Kidney (tissue), 14 donors: Measurements from ENCODE around the gene KCNG2. TPM values are rescaled to one million over a fixed set of nuclear protein-coding genes. Genes with fewer than 3 reads are reported as not detected.

ENCODE experiments used
- DNase-seq, 5 donors: peaks; one replicate each; pipeline ENCODE4 v3.0.0-alpha.2; 2013 to 2020
- FAIRE-seq: peaks from 2 replicates; lab custom pipeline; 2012; peaks lifted over from hg19 to GRCh38; lab: Jason Lieb, UNC
- H3K27ac ChIP-seq, 2 donors: one replicate each; pipeline ENCODE4 v1.7.0; 2013; ENCODE audit warnings: low read depth in 2 of 2, low read length in 2 of 2, inconsistent platforms in 1 of 2
- H3K27me3 ChIP-seq: one replicate; pipeline ENCODE4 v1.7.1; 2013; ENCODE audit warnings: low read length, inconsistent platforms; ENCODE audit not compliant: control insufficient read depth, insufficient read depth
- H3K36me3 ChIP-seq, 3 donors: one replicate each; pipeline versions ENCODE4 v1.7.0 to v1.7.1; 2013; ENCODE audit warnings: low read length in 3 of 3, control low read depth in 1 of 3, inconsistent platforms in 1 of 3; ENCODE audit not compliant: insufficient read depth in 3 of 3, control insufficient read depth in 2 of 3
- H3K4me1 ChIP-seq, 3 donors: one replicate each; pipeline versions ENCODE4 v1.7.0 to v1.7.1; 2013; ENCODE audit warnings: low read length in 3 of 3, inconsistent platforms in 1 of 3, low read depth in 1 of 3; ENCODE audit not compliant: control insufficient read depth in 2 of 3, insufficient read depth in 2 of 3
- H3K4me3 ChIP-seq, 3 donors: one replicate each; pipeline versions ENCODE4 v1.7.0 to v1.8.1; 2013; ENCODE audit warnings: low read length in 3 of 3, control low read depth in 1 of 3, inconsistent platforms in 1 of 3
- H3K9ac ChIP-seq, 3 donors: one replicate each; pipeline versions ENCODE4 v1.7.0 to v1.7.1; 2013; ENCODE audit warnings: low read length in 3 of 3, control low read depth in 1 of 3, inconsistent platforms in 1 of 3
- H3K9me3 ChIP-seq, 3 donors: one replicate each; pipeline versions ENCODE4 v1.7.0 to v1.7.1; 2013; ENCODE audit warnings: low read length in 3 of 3, control low read depth in 1 of 3, inconsistent platforms in 1 of 3; ENCODE audit not compliant: control insufficient read depth in 2 of 3, insufficient read depth in 1 of 3
- intact Hi-C: fragments of 100-400 bp; cut with DNase I; formaldehyde crosslinking; loops from one replicate; pipeline ENCODE4 v1.11.1; 2022
- polyA plus RNA-seq: library from polyadenylated mRNA; stranded (reverse); fragments of 350-450 nt; fragmentation: Illumina TruSeq; extraction: RNeasy Lipid Tissue Mini Kit (QIAGEN cat#74804); gene quantifications from one replicate; pipeline ENCODE4 v1.2.3, GENCODE V29; 2014; ENCODE audit warnings: low read depth, low replicate concordance; ENCODE audit not compliant: insufficient read depth
- total RNA-seq: library from RNA; stranded (reverse); fragmentation: NEBNext Ultra II Directional; extraction: Animal tissue kit (Norgen Biotek cat#: 25700); gene quantifications from one replicate; pipeline ENCODE4 v1.2.1, GENCODE V29; 2021
- TF ChIP-seq, protein P1 (sequence below): IDR thresholded peaks from 3 replicates; pipeline ENCODE4 v1.5.1; 2012; ENCODE audit warnings: mild to moderate bottlenecking, moderate library complexity, borderline replicate concordance; ENCODE audit not compliant: insufficient read depth; ENCODE audit errors: extremely low read depth
- donor health status: control.
- donor health status: control.
- donor health status: control.
- donor health status: control.
- donor health status: control.
- donor health status: DM: yes; HTN: yes; CAD: no.
- donor health status: Normal renal cell carcinoma (clear cell type).

Gene KCNG2
- total and polyA plus RNA-seq, 2 donors from 2014 or later = 0.76 TPM; not detected in 1

DNA sequence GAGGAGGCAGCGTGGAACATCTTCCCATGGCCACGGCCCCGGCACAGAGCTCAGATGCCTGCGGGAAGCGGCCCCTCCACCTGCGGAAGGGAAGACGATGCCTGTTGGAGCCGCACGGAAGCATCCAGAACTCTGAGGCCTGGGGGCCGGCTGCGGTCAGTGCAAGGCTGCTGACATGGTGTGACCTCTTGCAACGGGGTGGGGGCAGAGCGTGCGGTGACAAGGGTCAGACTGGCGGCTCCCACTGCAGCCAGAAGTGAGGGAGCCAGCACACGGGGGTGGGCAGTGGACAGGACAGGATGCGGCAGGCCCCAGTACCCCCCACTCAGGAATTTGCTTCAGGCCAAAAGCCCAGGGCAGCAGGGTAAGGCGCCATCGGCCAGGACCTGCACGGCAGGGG lies 104.9 kb downstream of the KCNG2 start:
- peak in 1 of 5 donors; percentile 24 for DNase-seq
- Histone ChIP-seq H3K27me3 (no peaks in the 10 kb centered on the region), H3K9me3 (peaks cover 0 to 3% (median 0%) of the 10 kb centered on the region in 3 donors), H3K9ac (no peak overlapping the region), H3K36me3 (peaks cover 0 to 5% (median 3%) of the 10 kb centered on the region in 3 donors), H3K4me3 (no peak overlapping the region), H3K4me1 (no peaks in the 10 kb centered on the region), H3K27ac (no peak overlapping the region)
- intact Hi-C loops = no loop called here
- TF ChIP-seq, protein P1, sequence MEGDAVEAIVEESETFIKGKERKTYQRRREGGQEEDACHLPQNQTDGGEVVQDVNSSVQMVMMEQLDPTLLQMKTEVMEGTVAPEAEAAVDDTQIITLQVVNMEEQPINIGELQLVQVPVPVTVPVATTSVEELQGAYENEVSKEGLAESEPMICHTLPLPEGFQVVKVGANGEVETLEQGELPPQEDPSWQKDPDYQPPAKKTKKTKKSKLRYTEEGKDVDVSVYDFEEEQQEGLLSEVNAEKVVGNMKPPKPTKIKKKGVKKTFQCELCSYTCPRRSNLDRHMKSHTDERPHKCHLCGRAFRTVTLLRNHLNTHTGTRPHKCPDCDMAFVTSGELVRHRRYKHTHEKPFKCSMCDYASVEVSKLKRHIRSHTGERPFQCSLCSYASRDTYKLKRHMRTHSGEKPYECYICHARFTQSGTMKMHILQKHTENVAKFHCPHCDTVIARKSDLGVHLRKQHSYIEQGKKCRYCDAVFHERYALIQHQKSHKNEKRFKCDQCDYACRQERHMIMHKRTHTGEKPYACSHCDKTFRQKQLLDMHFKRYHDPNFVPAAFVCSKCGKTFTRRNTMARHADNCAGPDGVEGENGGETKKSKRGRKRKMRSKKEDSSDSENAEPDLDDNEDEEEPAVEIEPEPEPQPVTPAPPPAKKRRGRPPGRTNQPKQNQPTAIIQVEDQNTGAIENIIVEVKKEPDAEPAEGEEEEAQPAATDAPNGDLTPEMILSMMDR = no peak
- FAIRE-seq = no peak

DNA sequence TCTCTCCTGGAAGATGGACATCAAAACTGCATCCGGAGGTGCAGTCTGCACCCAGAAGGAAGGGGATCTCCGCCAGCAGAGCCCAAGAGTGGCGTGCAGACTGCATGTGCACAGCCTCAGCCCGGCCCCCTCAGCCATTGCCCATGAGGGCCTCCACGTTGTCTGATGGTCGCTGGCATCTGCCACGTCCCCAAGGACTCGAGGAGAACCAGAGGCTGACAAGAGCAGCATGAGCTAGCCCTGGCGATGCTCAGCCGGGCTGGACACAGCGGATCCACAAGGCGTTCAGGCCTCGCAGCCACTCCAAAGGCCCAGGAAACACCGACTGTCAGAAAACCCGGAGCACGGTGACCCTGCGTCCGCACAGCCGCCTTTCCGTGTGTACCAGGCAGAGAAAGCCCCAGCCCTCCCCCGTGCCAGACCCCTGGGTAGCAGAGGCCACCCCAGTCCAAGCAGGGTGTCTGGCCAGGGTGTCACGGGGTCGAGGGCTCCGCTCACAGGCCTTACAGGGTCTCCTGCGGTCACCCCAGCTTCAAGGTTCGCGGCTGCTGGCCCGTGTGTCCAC lies 105.4 kb downstream of the KCNG2 start:
- TF ChIP-seq, protein P1 = no peak
- H3K4me3 ChIP-seq = no peak overlapping the region
- H3K9ac ChIP-seq = no peak overlapping the region
- no peak overlapping the region for H3K27ac ChIP-seq
- FAIRE-seq = no peak
- H3K9me3 ChIP-seq = no peaks in the 10 kb centered on the region
- intact Hi-C loops = no loop called here
- H3K36me3 ChIP-seq = peaks cover 0 to 5% (median 3%) of the 10 kb centered on the region in 3 donors
- no peaks in the 10 kb centered on the region for H3K27me3 ChIP-seq
- DNase-seq = peak in 2 of 5 donors; percentile 7 to 75
- no peaks in the 10 kb centered on the region for H3K4me1 ChIP-seq

DNA sequence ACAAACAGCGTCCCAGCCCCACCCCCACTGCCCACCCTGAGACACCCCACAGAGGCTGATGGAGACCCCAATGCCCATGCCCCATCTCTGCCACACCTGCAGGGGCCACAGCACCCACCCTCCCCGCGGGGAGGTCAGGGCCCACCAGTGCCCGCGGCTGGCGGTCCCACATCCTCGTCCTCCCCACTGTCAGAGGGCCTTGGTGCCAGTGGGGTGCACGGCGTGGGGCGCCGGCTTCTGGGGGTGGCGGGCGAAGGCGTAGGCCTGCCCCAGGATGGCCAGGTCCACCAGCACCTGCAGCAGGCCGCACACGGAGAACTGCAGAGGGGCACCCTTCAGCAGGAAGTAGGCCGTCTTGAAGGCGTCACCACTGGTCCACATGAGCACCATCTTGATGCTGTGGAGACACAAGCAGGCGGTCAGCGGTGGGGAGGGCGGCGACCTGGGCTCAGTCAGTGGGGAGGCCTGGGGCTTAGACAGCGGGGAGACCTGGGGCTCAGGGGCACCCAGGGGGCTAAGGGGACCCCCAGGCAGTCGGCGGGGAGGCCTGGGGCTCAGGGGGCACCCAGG lies 106.1 kb downstream of the KCNG2 start:
- Histone ChIP-seq H3K9ac (no peak overlapping the region), H3K27ac (no peak overlapping the region), H3K4me3 (no peak overlapping the region), H3K27me3 (no peaks in the 10 kb centered on the region), H3K9me3 (no peaks in the 10 kb centered on the region), H3K36me3 (peaks cover 0 to 5% (median 3%) of the 10 kb centered on the region in 3 donors), H3K4me1 (no peaks in the 10 kb centered on the region)
- peak in 1 of 5 donors; percentile 28 for DNase-seq
- FAIRE-seq = no peak
- TF ChIP-seq, protein P1 = no peak
- intact Hi-C loops = no loop called here
